Embryonic facial prominence (tissue), 1 donor: ENCODE measurements around the gene BMPR1B.
A peak's percentile ranks its signal among the peaks of the same experiment; 100 is the strongest.
"Not testable (repeated sequence)": the region's sequence is repeated elsewhere in the genome, so short reads cannot be mapped to it uniquely, and the experiment has no call there.

Experiments used
- DNase-seq: peaks from one replicate; pipeline ENCODE4 v3.0.0-alpha.2; 2016; ENCODE audit errors: extremely low spot score

Gene BMPR1B

GRCh38 chr4:95038791-95039190 lies 281.0 kb downstream of the BMPR1B start:
- DNase-seq = no peak

DNA sequence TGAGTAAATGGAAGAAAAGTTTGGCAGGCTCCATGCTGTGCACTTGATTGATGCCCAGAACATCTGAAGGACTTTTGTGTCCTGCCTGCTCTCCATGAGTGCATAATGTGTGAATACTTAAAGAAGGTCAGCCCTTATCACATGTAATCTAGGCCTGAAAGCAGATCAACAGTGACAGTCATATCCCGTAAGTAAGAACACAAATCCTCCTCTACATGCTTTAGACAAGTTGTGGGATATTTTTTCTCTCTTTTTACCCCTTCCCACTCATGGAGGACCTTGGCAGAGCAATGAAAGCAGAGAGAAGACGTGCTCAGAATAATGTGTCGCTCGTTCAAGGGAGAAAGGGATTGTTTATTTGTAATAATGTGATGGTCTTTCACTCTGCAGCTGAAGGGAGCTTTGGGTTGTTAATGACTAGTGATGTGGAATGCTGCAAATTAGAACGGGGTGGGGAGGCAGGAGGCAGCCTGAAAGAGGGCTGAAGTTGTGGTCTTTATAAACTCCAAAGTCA lies 286.6 kb downstream of the BMPR1B start:
- DNase-seq = no peak

DNA sequence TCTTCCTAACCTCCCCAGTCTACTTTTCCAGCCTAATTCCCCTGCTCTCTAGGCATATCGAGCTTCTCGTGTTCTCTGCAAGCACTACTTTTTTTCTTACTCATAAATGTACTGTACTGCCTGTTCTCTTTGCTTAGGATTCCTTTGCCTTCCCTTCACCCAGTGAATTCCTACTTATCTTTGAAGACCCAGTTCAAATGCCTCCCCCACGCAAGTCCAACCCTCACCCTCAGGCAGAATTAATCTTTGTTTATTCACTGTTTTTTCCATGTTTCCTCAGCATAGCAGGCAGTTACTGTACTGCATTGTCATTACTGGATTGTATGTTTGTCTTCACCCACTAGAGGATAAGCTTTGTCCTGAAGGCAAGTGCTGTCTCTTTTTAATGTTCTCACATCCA lies 287.7 kb downstream of the BMPR1B start:
- no peak for DNase-seq

DNA sequence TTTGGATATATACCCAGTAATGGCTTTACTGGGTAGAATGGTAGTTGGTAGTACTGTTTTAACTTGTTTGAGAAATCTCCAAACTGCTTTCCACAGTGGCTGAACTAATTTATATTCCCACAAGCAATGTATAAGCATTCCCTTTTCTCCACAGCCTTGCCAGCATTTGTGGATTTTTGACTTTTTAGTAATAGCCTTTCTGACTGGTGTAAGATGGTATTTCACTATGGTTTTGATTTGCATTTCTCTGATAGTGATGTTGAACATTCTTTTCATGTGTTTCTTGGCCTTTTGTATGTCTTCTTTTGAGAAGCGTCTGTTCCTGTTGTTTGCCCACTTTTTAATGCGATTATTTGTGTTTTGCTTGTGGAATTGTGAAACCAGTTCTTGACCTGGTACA lies 290.5 kb downstream of the BMPR1B start:
- no peak for DNase-seq

DNA sequence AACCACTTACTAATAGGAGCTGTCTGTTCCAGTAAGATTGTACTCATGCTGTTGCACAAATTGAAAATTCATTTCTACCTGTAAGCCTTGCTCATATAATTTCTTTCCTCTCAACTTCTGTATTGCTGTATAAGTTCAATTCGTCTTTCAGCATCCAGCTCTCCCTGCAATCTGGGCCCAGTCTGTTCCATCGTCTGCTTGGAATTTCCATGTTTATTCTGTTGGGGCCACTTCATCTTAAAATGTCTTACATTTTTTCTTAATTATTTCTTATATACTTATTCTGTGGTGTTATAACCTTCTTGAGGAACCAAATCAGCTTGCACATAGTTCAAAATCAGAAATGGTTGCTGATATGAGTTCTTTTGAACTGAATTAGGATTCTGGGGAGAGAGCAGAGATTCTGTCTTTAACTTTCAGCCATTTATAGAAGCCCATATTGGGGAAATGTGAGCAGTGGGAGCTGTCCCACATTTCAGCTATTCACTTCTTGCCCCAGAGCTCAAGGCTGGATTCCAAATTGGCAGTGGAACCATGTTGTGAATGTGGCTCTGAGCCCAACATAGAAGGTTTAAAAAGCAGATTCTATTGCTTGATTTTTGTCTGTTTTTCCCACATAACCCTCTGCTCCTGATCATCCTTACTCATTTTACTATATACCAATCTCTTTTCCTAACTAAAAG lies 291.9 kb downstream of the BMPR1B start:
- DNase-seq = no peak

GRCh38 chr4:95050980-95051701 lies 293.4 kb downstream of the BMPR1B start:
- DNase-seq = no peak

GRCh38 chr4:95051702-95052020 lies 293.9 kb downstream of the BMPR1B start:
- no peak for DNase-seq

- no peak for DNase-seq
These were observed 301.2 kb downstream of the BMPR1B start for GRCh38 chr4:95058991-95059390.

GRCh38 chr4:95059663-95060062 lies 301.9 kb downstream of the BMPR1B start:
- peak; percentile 29 for DNase-seq

GRCh38 chr4:95061220-95061619 lies 303.5 kb downstream of the BMPR1B start:
- no peak for DNase-seq

DNA sequence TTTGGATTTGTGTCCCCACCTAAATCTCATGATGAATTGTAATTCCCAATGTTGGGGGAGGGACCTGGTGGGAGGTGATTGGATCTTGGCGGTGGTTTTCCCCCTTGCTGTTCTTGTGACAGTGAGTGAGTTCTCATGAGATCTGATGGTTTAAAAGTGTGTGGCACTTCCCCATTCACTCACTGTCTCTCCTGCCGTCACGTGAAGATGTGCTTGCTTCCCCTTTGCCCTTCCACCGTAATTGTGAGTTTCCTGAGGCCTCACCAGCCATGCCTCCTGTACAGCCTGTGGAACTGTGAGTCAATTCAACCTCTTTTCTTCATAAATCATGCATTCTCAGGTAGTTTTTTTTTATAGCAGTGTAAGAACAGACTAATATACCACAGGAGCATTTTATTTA lies 304.0 kb downstream of the BMPR1B start:
- DNase-seq = not testable (repeated sequence)

DNA sequence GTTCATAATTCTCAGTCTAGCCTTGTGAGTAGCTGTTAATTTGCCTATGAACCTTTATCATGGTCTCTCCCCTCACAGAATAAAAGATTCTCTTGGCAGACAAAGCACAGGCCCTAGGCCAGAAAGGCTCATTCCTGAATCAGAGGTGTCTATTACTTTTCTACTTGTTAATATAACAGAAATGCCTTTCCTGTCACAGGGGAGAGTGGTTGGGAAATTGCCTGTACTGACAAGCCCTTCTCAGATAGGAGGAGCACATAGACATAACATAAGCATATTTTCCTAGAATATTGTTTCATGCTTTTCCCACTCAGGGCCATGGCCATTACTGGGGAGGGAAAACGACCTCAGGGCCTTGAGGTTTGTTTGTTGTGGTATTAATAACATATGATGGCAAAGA lies 308.3 kb downstream of the BMPR1B start:
- no peak for DNase-seq

DNA sequence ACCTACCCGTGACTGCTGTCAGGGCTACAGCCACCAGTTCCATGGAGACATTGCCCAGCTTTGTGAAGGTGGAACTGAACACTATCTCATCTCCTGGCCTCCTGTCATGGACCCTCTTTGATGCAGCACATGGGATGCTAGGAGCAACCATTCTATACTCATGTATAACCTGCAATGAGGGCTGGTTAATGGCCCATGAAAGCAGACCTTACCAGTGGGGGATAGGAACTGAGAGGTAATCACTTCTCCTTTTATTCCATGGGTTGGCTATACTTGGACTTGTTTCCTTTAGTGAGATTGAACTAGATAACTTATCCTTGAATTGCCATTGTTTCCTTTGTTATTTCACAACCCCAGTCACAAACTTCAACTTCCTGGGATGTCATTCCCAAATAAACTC lies 310.6 kb downstream of the BMPR1B start:
- no peak for DNase-seq

- no peak for DNase-seq
These were observed 311.2 kb downstream of the BMPR1B start for GRCh38 chr4:95068818-95069478.

DNA sequence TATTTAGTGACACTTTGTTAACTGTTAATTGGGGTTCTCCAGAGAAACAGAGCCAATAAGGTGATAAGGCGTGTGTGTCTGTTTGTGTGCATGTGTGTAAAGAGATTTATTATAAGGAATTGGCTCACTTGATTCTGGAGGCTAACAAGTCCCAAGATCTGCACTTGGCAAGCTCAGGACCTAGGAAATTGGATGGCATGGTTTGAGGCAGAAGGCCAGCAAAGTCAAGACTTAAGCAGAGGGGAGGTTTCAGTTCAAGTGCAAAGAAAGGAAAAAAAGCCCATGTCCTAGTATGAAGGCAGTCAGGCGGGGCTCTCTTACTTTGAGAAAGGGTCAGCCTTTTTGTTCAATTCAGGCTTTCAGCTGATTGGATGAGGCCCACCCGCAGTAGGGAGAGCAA lies 314.1 kb downstream of the BMPR1B start:
- DNase-seq = no peak

DNA sequence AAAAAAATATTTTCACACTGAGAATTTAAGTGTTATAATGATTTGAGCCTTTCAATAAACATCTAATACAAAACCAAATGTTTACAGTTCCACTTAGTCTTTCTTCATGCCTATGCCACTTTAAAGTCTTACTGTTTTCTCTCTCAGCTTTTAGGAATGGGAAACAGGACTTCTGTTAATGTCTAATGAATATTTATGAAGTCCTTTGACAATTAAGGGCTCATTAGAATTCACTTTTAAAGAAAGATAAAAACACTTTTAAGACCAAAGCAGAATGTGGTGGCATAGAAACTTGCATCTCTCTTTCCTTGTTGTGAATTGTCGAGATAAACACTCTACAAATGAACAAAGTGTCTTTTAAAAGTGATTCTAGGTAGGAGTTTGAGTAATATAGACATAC lies 315.9 kb downstream of the BMPR1B start:
- no peak for DNase-seq

DNA sequence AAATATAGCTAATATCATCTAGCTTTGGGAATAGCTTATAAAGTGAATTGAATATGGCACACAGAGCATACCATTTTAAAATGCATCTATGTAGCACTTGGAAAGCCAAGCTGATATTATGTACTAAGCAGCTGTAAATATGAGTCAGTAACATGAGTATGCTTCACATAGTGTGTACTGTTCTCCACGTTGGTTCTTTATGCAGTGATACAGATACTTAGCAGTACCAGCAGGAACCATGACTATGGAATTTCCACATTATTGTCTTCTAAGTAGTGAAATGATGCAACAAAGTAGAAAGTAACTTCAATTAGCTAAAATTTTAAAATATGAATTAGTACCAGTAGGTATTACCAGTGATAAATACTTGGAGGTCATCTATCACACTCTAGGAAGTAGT lies 320.1 kb downstream of the BMPR1B start:
- no peak for DNase-seq

- DNase-seq = no peak
These were observed 323.2 kb downstream of the BMPR1B start for GRCh38 chr4:95080969-95081368.

- no peak for DNase-seq
These were observed 326.8 kb downstream of the BMPR1B start for GRCh38 chr4:95084584-95084983.

DNA sequence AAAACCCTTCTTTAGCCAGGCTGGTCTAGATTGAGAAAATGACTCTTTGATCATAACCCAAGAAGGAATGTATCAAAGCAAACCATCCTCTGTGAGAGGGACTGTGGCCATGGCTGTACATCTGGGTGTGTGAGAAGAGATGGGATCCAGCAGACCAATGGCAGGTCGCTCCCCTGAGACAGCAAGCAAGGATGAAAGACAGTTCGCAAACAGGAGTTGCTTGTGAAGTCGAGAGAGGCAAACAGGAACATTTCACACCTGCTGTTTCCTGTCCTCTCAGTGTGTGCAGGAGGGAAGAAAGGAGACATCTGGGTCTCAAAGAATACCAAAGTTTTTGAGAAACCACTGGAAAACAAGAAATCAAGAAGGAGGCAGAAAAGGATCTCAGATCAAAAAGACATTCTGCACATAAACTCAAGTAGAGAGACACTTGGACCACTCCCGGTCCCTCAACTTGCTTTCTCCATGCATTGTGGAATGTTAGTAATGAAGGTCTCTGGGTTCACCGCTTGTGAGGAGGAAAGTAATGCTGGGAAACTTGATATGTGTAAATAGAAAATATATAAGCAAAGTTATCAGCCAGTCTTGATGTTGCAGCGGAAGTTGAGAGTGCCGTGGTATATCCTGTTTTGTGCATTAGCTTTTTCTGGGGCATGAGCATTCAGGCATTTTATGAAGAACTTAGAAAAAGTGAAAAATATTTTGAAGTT lies 327.5 kb downstream of the BMPR1B start:
- no peak for DNase-seq

- DNase-seq = no peak
These were observed 328.8 kb downstream of the BMPR1B start for GRCh38 chr4:95086551-95086950.
